DMS153 (cell line): ENCODE measurements around the gene ADAMTSL2.
"Not testable (repeated sequence)": the region's sequence is repeated elsewhere in the genome, so short reads cannot be mapped to it uniquely, and the experiment has no call there.

ENCODE experiments used
- DNase-seq: peaks from one replicate; lab custom pipeline; 2025; lab: John Stamatoyannopoulos, UW

ADAMTSL2 gene

GRCh38 chr9:133558191-133559126 is 24.0 kb downstream of the ADAMTSL2 start:
- no peak for DNase-seq

DNA sequence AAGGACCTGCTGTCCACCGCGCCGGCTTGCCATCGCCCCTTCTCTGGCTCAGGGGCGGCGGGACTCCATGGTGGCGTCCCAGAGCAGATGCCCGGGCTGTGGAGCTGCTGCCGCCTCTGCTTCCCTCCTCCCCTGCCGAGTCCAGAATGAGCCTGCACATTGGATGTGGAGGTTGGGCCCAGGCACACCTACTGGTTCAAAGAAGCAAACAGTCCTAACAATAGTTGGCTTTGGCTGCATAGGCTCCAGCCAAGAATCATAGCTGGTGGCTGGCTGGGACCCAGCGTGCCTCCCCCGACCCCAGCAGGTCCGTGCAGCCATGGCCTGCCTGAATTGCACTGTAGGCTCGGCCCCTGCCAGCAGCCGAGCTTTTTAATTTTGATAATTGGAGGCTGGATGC is 25.8 kb downstream of the ADAMTSL2 start:
- DNase-seq = no peak

DNA sequence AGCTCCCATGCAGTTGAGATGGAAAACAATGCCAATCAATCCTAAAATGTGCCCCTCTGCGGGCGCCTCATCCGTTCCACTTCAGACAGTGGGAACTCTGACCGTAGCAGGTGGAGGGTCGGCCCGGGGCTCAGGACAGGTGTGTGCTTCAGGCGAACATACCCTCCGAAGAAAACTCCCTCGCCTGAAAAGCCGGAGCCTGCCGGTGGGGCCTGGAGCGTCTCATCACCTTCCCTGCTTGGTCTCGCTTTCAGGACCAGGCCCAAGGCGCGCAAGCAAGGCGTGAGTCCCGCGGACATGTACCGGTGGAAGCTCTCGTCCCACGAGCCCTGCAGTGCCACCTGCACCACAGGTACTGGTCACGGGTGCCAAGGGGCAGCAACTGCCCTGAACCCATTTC is 26.4 kb downstream of the ADAMTSL2 start:
- DNase-seq = no peak

- no peak for DNase-seq
Observed at GRCh38 chr9:133561976-133562554, 27.6 kb downstream of the ADAMTSL2 start.

GRCh38 chr9:133562611-133563290 is 28.2 kb downstream of the ADAMTSL2 start:
- DNase-seq = no peak

- no peak for DNase-seq
Observed at GRCh38 chr9:133563291-133563796, 28.8 kb downstream of the ADAMTSL2 start.

DNA sequence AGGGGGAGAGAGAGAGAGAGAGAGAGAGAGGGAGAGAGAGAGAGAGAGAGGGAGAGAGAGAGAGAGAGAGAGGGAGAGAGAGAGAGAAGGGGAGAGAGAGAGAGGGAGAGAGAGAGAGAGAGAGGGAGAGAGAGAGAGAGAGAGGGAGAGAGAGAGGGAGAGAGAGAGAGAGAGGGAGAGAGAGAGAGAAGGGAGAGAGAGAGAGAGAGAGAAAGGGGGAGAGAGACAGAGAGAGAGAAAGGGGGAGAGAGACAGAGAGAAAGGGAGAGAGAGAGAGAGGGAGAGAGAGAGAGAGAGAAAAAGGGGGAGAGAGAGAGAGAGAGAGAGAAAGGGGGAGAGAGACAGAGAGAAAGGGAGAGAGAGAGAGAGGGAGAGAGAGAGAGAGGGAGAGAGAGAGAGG is 29.3 kb downstream of the ADAMTSL2 start:
- not testable (repeated sequence) for DNase-seq

DNA sequence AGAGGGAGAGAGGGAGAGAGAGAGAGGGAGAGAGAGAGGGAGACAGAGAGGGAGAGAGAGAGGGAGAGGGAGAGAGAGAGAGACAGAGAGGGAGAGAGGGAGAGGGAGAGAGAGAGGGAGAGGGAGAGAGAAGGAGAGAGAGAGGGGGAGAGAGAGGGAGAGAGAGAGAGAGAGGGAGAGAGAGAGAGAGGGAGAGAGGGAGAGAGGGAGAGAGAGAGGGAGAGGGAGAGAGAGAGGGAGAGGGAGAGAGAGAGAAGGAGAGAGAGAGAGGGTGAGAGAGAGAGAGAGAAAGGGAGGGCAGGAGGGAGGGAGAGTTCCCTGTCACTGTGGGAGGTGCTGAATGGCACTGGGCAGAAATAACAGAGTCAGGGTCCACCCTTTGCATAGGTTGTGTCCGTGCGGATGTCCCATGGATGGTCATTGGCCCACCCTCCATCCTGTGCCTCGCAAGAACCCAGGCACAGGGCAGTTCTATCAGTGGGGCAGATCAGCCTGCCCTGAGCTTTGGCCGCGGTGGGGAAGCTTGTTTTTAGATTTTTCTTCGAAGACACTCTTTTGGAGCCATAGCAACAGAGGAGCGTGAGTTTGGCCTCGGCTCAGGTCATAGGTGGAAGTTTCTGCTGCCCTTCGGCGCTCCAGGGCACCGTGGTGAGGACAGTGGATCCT is 30.1 kb downstream of the ADAMTSL2 start:
- no peak for DNase-seq

DNA sequence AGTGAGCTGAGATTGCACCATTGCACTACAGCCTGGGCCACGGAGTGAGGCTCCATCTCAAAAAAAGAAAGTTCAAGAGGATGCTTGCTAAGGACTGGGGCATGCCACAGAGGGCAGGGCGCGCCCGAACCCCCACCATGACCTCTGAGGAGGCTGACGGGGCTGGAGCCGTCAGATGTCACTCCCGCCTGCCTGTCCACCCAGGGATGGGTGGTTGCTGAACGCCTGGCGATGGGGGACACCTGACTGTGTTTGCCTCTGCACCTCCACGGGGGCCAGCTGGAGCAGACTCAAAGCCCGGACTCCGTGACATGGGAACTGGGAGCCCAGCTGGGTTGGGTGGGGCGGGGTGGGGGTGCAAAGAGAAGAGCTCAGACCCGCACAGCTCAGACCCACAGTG is 31.9 kb downstream of the ADAMTSL2 start:
- DNase-seq = no peak

- no peak for DNase-seq
Observed at GRCh38 chr9:133566817-133567216, 32.3 kb downstream of the ADAMTSL2 start.

- DNase-seq = no peak
Observed at GRCh38 chr9:133568186-133568585, 33.7 kb downstream of the ADAMTSL2 start.

GRCh38 chr9:133569121-133569785 is 34.7 kb downstream of the ADAMTSL2 start:
- no peak for DNase-seq

DNA sequence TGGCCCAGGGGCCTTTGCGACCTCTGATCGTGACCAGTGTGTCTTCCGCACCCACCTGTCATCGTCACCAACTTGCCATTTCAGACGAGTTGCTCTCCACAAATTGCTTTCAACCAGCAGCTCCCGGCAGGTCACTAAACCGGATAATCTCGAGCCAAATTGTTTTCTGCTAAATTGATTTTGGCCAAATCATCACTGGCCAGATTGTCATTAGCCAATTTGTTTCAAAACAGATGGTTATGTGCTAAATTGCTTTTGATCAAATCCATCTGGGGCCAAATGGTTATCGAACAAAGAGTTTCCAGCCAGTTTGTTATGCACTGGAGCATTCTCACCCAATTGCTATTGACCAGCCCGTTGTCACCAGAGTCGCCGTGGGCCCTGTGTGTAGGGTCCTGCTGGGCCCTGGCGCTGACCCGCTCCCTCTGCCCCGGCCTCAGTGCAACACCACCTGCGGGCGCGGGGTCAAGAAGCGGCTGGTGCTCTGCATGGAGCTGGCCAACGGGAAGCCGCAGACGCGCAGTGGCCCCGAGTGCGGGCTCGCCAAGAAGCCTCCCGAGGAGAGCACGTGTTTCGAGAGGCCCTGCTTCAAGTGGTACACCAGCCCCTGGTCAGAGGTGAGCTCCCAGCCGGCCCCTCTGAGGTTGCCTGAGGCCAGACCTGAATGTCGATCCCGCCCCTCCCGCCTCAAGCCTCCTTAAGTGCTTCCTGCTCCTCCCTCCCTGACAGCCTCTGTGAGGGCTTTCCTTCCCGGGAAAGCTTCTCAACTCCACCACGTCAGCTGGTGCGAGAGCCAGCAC is 35.6 kb downstream of the ADAMTSL2 start:
- DNase-seq = no peak

DNA sequence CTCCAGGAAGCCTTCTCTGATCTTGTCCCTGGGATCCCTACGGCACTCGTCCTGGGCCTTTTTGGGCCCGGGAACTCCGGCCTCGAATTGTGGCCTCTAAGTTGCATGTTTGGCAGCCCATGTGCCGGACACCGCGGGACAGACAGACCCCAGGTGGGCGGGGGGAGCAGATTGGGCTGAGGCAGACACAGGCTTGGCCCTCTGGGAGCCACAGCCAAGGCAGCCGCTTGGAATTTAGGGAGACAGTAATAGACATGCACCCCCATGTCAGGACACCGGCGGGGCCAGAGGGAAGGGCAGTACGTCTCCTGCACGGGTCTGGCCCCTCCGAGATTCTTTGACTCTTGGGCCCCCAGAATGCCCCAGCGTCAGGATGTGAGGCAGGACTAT is 36.2 kb downstream of the ADAMTSL2 start:
- DNase-seq = no peak

GRCh38 chr9:133571391-133571890 is 36.9 kb downstream of the ADAMTSL2 start:
- DNase-seq = no peak

- no peak for DNase-seq
Observed at GRCh38 chr9:133571896-133572595, 37.5 kb downstream of the ADAMTSL2 start.

DNA sequence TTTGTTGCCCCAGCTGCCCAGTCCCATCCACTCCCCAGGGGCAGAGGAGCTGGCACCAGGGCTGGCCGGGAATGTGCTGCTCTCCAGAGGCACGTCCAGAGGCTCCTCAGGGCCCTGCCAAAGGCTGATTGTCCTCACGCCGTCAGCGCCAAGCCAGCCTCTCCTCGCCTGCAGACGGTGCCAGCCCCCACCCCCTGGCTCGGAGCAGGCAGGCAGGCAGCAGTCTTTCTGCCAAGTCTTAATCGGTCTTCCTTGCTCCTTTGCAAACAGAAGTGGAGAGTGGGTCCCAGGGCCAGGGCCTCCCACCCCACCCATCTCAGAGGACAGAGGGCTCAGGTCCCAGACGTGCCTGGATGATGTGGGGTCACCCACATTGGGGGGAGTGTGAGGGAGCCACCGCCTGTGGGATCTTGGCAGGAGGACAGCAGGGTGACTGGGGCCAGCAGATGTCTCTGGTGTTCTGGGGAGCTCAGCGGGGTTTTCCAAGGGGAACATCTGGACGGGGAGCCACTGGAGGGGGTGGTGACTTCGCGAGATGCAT is 38.4 kb downstream of the ADAMTSL2 start:
- DNase-seq = no peak

GRCh38 chr9:133573791-133574515 is 39.4 kb downstream of the ADAMTSL2 start:
- DNase-seq = no peak

- no peak for DNase-seq
Observed at GRCh38 chr9:133574771-133575170, 40.3 kb downstream of the ADAMTSL2 start.
